ENCODE data around the gene REG3A. TPM values are rescaled to one million over a fixed set of nuclear protein-coding genes. Genes with fewer than 3 reads are reported as not detected.

The REG3A gene
- total RNA-seq, 2 experiments from 2014 or later, result not detected

Other genes with a start within 250 kb of the REG3A start
- gene REG3G, start 134.1 kb downstream of the REG3A start, total RNA-seq, result not detected
- gene REG1B, start 71.8 kb downstream of the REG3A start, total RNA-seq, result not detected
- gene REG1A, start 39.3 kb downstream of the REG3A start, total RNA-seq, result not detected